Heart left ventricle (tissue), 16 donors: ENCODE data around the gene CCDC24. TPM values are rescaled to one million over a fixed set of nuclear protein-coding genes. Genes with fewer than 3 reads are reported as not detected.

Source experiments
- ATAC-seq, 4 donors: fragments of 200-7000 bp; cut with Tn5 transposase; one replicate each; pipeline ENCODE4 v1.9.1; 2020 to 2022; ENCODE audit warnings: moderate library complexity in 4 of 4, mild to moderate bottlenecking in 3 of 4, moderate number of reproducible peaks in 1 of 4
- DNase-seq, 5 donors: peaks; one replicate each; pipeline ENCODE4 v3.0.0-alpha.2; 2020
- H3K27ac ChIP-seq, 12 donors: fragments of 200-600 bp; sonication (generic) in 4 of 12; one replicate each; pipeline versions ENCODE4 v1.5.0 to v1.8.0; 2016 to 2022; ENCODE audit warnings: mild to moderate bottlenecking in 2 of 12
- H3K27me3 ChIP-seq, 9 donors: fragments of 200-600 bp; sonication (generic) in 2 of 9; one replicate each; pipeline versions ENCODE4 v1.5.1 to v1.8.0; 2016 to 2022; ENCODE audit warnings: mild to moderate bottlenecking in 3 of 9
- H3K36me3 ChIP-seq, 9 donors: fragments of 200-600 bp; sonication (generic) in 2 of 9; one replicate each; pipeline versions ENCODE4 v1.5.0 to v1.8.0; 2018 to 2022; ENCODE audit warnings: mild to moderate bottlenecking in 2 of 9
- H3K4me1 ChIP-seq, 12 donors: fragments of 200-600 bp; sonication (generic) in 4 of 12; one replicate each; pipeline versions ENCODE4 v1.5.0 to v1.8.0; 2016 to 2022; ENCODE audit warnings: mild to moderate bottlenecking in 3 of 12
- H3K4me3 ChIP-seq, 12 donors: fragments of 200-600 bp; sonication (generic) in 4 of 12; one replicate each; pipeline versions ENCODE4 v1.5.0 to v1.8.0; 2017 to 2022; ENCODE audit warnings: mild to moderate bottlenecking in 9 of 12, moderate library complexity in 4 of 12
- H3K9me3 ChIP-seq, 12 donors: fragments of 200-600 bp; sonication (generic) in 4 of 12; one replicate each; pipeline versions ENCODE4 v1.5.0 to v1.8.0; 2016 to 2022; ENCODE audit warnings: mild to moderate bottlenecking in 1 of 12
- CTCF ChIP-seq, 12 donors: fragments of 200-600 bp; sonication (generic) in 4 of 12; IDR thresholded peaks; one replicate each; pipeline versions ENCODE4 v1.5.0 to v1.8.0; 2018 to 2022; ENCODE audit warnings: antibody characterized with exemption in 12 of 12, mild to moderate bottlenecking in 5 of 12
- POLR2A ChIP-seq, 2 donors: fragments of 450-650 bp; IDR thresholded peaks; one replicate each; pipeline ENCODE4 v1.6.1; 2017; ENCODE audit warnings: antibody characterized with exemption in 2 of 2, mild to moderate bottlenecking in 2 of 2, moderate library complexity in 2 of 2
- WGBS, 4 donors: extraction: QIAGEN DNeasy Blood & Tissue Kit in 2 of 4; methylation state at CpG; one replicate each; pipeline versions ENCODE4 v1.1.5 to v1.1.7; 2013 to 2018; 5-methylcytosine and 5-hydroxymethylcytosine counted together
- intact Hi-C, 10 donors: fragments of 100-400 bp; cut with DNase I; formaldehyde crosslinking; loops; one replicate each; pipeline versions ENCODE4 v1.11.1 to v1.14.2; 2022
- polyA plus RNA-seq, 2 donors: library from polyadenylated mRNA; stranded (reverse); fragments of 200-250 nt; gene quantifications; one replicate each; pipeline ENCODE4 v1.2.3, GENCODE V29; 2013
- total RNA-seq, 9 donors: library from RNA; depleted of rRNA in 2 of 9; stranded (reverse); fragments of >200 nt in 2 of 9; fragmentation: NEBNext Ultra II Directional in 3 of 9; extraction: Animal tissue kit (Norgen Biotek cat#: 25700) in 3 of 9; gene quantifications; one replicate each; pipeline versions ENCODE4 v1.1.0 to v1.2.4, GENCODE V29; 2016 to 2023
- donor health status: ischemic (EF 13 %, LVEDD 7.1; RV severe dilation, severe dysfunction).
- donor health status: healthy with polysubstance abuse.
- donor health status: DM: no; HTN: yes; CAD: no.
- donor health status: DM: no; HTN: no; CAD: no.
- donor health status: ischemic (EF 25% LVEDD 6.9; RV normal size, moderate dysfunction).
- donor health status: ischemic (EF 25% LVEDD 5.7; RV mildly dilated, moderate dysfunction).
- donor health status: healthy.
- donor health status: DM: yes; HTN: yes; CAD: no.
- donor health status: ischemic (EF 35%, LVEDD 5.7; RV mildly dilated, moderate dysfunction).
- donor health status: nonischemic (EF 11% LVEDD 7.7; RV severe dilation, severe dysfunction).
- donor health status: DM: yes; HTN: yes; CAD: no.
- donor health status: PGD.
- donor health status: ischemic (EF 29% LVEDD 5.4; RV normal size, mild dysfunction).
- donor health status: nonischemic (EF 23%, LVEDD 6.1; RV moderate dilation, normal function).

Gene CCDC24
- total and polyA plus RNA-seq, 11 donors, result 0.67 to 3.4 (median 1.2) TPM

GRCh38 chr1:44033756-44034155, 42.4 kb downstream of the CCDC24 start:
- Histone ChIP-seq H3K4me3 (no peak overlapping the region), H3K36me3 (no peaks in the 10 kb centered on the region), H3K27ac (peak overlapping the region in 2 of 12 donors; percentile 14 to 88), H3K4me1 (peaks cover 3 to 49% (median 29%) of the 10 kb centered on the region in 12 donors), H3K27me3 (peaks cover 0 to 2% (median 0%) of the 10 kb centered on the region in 9 donors), H3K9me3 (no peaks in the 10 kb centered on the region)
- ATAC-seq (no peak), DNase-seq (no peak)
- TF ChIP-seq POLR2A (IDR thresholded peaks at IDR 0.05), result no peak
- no peak for TF ChIP-seq CTCF (IDR thresholded peaks at IDR 0.05)
- intact Hi-C loops, result loop anchor here in 2 of 10 donors (2.0 to 10.0 kb wide), 2 partner anchors 25 to 269 kb away; no protein-coding TSS in a partner anchor
- 69 to 91% (median 75%) methylated on average over 4 to 8 of the region's 8 CpGs for WGBS, 4 donors

GRCh38 chr1:44034423-44034822, 43.0 kb downstream of the CCDC24 start:
- Histone ChIP-seq H3K9me3 (no peaks in the 10 kb centered on the region), H3K4me3 (no peak overlapping the region), H3K4me1 (peaks cover 3 to 43% (median 25%) of the 10 kb centered on the region in 12 donors), H3K36me3 (no peaks in the 10 kb centered on the region), H3K27me3 (peaks cover 0 to 2% (median 0%) of the 10 kb centered on the region in 9 donors), H3K27ac (peak overlapping the region in 2 of 12 donors; percentile 72 to 88)
- DNase-seq, result no peak
- 92 to 96% (median 95%) methylated on average over 3 to 4 of the region's 4 CpGs for WGBS, 4 donors
- TF ChIP-seq POLR2A (IDR thresholded peaks at IDR 0.05) (no peak), CTCF (IDR thresholded peaks at IDR 0.05) (no peak)
- intact Hi-C loops, result loop anchor here in 2 of 10 donors (2.0 to 10.0 kb wide), 2 partner anchors 26 to 270 kb away; no protein-coding TSS in a partner anchor
- ATAC-seq, result no peak

GRCh38 chr1:44034976-44035716, 43.7 kb downstream of the CCDC24 start:
- no peaks in the 10 kb centered on the region for H3K9me3 ChIP-seq
- H3K4me3 ChIP-seq, result no peak overlapping the region
- peaks cover 3 to 40% (median 22%) of the 10 kb centered on the region in 12 donors for H3K4me1 ChIP-seq
- TF ChIP-seq POLR2A (IDR thresholded peaks at IDR 0.05), result no peak
- TF ChIP-seq CTCF (IDR thresholded peaks at IDR 0.05), result no peak
- peaks cover 0 to 2% (median 0%) of the 10 kb centered on the region in 9 donors for H3K27me3 ChIP-seq
- intact Hi-C loops, result loop anchor here in 6 of 10 donors (2.0 to 10.0 kb wide), 4 partner anchors 26 to 273 kb away; no protein-coding TSS in a partner anchor
- no peaks in the 10 kb centered on the region for H3K36me3 ChIP-seq
- peak overlapping the region in 10 of 12 donors; percentile 30 to 88 (median 56) for H3K27ac ChIP-seq
- no peak for DNase-seq
- ATAC-seq, result no peak
- WGBS, 4 donors, result 61 to 71% (median 67%) methylated on average over 9 to 11 of the region's 11 CpGs

- no peaks in the 10 kb centered on the region for H3K9me3 ChIP-seq
- DNase-seq (peak in 4 of 5 donors; percentile 39 to 66 (median 52)), ATAC-seq (peak; percentile 32 to 72 (median 64))
- H3K27me3 ChIP-seq, result no peaks in the 10 kb centered on the region
- 15 to 26% (median 22%) methylated on average over 8 of the region's 8 CpGs for WGBS, 4 donors
- TF ChIP-seq CTCF (IDR thresholded peaks at IDR 0.05) (peak in 3 of 12 donors; percentile 5 to 32 (median 18)), POLR2A (IDR thresholded peaks at IDR 0.05) (no peak)
- peaks cover 3 to 36% (median 20%) of the 10 kb centered on the region in 12 donors for H3K4me1 ChIP-seq
- intact Hi-C loops, result loop anchor here in 9 of 10 donors (1.0 to 10.0 kb wide), 8 partner anchors 27 to 274 kb away; no protein-coding TSS in a partner anchor
- H3K4me3 ChIP-seq, result no peak overlapping the region
- no peaks in the 10 kb centered on the region for H3K36me3 ChIP-seq
- peak overlapping the region in 10 of 12 donors; percentile 30 to 88 (median 56) for H3K27ac ChIP-seq
Observed at GRCh38 chr1:44035726-44036408, 44.5 kb downstream of the CCDC24 start.
